ENCODE measurements around the gene VASP.

The VASP gene

DNA sequence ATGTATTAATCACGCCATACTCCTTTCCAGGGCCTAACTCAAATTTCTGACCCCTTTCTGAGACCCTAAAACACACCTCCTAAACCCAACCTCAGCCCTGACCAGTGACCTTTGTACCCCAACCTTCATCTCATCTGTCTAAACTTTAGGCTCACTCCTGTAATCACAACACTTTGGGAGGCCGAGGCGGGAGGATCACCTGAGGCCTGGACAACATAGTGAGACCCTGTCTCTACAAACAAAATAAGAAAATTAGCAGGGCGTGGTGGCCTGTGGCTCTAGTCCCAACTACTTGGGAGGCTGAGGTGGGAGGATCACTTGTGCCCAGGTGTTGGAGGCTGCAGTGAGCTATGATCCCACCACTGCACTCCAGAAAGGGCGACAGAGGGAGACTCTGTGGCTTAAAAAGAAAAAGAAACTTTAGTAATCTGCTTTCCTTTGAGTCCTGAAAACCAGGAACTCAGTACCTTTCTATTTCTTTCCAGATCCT, 15.1 kb upstream of the VASP start:
- Histone ChIP-seq H3K9ac (ENCODE audit: low read length) (peak overlapping the region; percentile 89), H3K9me3 (ENCODE audit: control insufficient read depth, low read length) (no peaks in the 10 kb centered on the region), H3K27me3 (replicated peaks; ENCODE audit: control insufficient read depth, insufficient read depth, low read length) (no peaks in the 10 kb centered on the region), H3K4me3 (ENCODE audit: low read length) (peak overlapping the region; percentile 94), H3K36me3 (ENCODE audit: control insufficient read depth, insufficient read depth, low read length, severe bottlenecking) (no peaks in the 10 kb centered on the region), H3K4me1 (ENCODE audit: control insufficient read depth, insufficient read depth, low read length) (peaks cover 2% of the 10 kb centered on the region)
- DNase-seq (ENCODE audit: low read depth) = no peak

DNA sequence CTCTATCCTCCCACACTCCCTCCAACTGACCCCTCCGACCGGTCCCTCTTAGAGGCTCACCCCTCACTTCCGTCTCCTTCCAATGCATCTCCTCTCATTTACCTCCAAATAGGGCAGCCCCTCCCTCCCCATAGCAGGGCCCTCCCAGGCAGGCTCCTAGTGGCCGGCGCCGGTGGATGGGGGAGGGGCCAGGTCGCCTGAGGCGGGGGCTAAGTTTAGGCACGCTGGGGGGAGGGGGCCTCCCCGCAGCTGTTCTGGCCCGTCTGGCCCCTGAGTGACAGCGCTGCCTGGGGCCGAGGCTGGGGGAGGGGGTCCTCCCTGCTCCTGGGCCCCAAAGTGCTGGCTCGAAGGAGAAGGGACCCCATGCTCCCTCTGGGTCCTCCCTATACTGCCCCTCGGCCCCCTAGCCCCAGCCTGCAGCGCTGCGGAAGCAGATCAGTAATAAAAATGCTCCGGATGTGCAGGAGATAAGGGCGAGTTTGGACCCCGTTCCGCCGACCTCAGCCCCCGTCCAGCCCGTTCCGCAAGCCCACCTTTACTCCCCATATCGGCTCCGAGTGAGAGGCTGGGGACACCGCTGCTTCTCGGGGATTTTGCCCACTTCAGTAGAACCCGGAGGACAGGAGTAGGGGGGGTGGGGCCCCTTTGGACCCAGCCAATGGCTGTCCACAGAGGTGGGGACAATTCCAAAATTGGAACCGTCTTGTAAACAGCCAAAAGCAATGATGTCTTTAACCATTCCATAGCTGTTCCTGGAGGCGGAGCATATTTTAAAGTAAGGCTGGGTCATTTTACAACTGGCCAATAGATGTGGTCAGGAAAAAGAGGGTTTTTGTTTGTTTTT, 14.4 kb upstream of the VASP start:
- Histone ChIP-seq H3K27me3 (replicated peaks; ENCODE audit: control insufficient read depth, insufficient read depth, low read length) (no peaks in the 10 kb centered on the region), H3K4me1 (ENCODE audit: control insufficient read depth, insufficient read depth, low read length) (peaks cover 3% of the 10 kb centered on the region), H3K4me3 (ENCODE audit: low read length) (peak overlapping the region; percentile 94), H3K9ac (ENCODE audit: low read length) (peak overlapping the region; percentile 89), H3K36me3 (ENCODE audit: control insufficient read depth, insufficient read depth, low read length, severe bottlenecking) (no peaks in the 10 kb centered on the region), H3K9me3 (ENCODE audit: control insufficient read depth, low read length) (no peaks in the 10 kb centered on the region)
- DNase-seq (ENCODE audit: low read depth) = peak; percentile 82

DNA sequence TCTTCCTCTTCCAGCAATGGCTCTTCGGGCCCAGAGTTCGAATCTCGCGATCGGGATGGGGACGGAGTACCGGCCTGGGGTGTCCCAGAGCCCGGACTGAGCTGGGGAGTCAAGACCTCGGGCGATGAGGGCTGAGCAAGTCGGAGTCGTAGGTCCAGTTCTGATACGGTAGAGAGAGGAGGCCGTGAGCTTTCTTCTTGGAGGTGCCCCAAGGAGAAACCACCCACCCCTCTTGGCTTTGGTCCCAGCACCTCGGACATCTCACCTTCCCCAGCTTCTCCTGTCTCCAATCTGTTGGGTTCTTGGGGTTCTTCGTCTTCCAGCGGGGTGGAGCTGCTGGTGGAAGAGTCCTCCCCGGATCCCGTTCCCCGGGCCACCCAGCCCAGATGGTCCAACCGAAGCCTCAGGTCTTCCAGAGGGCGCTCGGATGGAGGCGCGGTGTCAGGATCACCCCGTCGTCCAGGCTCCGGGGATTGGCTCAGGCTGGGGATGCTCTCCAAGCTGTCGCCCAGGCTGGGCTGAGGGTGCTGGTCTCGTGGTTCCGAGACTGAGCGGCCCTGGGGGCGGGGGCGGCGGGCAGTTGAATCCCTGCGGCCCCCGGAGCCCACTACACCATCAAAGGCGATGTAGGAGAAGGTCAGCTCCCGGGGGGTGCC, 12.9 kb upstream of the VASP start:
- no peak for DNase-seq (ENCODE audit: low read depth)
- Histone ChIP-seq H3K36me3 (ENCODE audit: control insufficient read depth, insufficient read depth, low read length, severe bottlenecking) (no peaks in the 10 kb centered on the region), H3K9me3 (ENCODE audit: control insufficient read depth, low read length) (no peaks in the 10 kb centered on the region), H3K9ac (ENCODE audit: low read length) (no peak overlapping the region), H3K27me3 (replicated peaks; ENCODE audit: control insufficient read depth, insufficient read depth, low read length) (no peaks in the 10 kb centered on the region), H3K4me3 (ENCODE audit: low read length) (no peak overlapping the region), H3K4me1 (ENCODE audit: control insufficient read depth, insufficient read depth, low read length) (peaks cover 8% of the 10 kb centered on the region)

DNA sequence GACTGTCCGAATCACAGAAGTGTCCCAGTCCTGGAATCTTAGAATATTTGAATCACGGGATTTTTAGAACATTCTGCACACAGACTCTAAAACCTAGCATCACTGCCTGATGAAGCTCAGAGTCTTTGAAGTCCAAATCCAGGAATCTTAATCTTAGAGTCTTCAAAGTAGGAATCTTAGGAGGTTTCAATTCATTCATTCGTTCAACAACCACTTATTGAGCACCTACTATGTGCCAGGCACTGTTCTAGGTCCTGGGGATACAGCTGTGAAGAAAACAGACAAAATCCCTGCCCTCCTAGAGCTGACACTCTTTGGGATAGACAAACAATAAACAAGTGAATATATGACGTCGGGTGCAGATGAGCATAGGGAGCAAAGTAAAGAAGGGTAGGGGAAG, 12.1 kb upstream of the VASP start:
- no peak for DNase-seq (ENCODE audit: low read depth)
- Histone ChIP-seq H3K4me1 (ENCODE audit: control insufficient read depth, insufficient read depth, low read length) (peaks cover 8% of the 10 kb centered on the region), H3K27me3 (replicated peaks; ENCODE audit: control insufficient read depth, insufficient read depth, low read length) (no peaks in the 10 kb centered on the region), H3K9me3 (ENCODE audit: control insufficient read depth, low read length) (no peaks in the 10 kb centered on the region), H3K36me3 (ENCODE audit: control insufficient read depth, insufficient read depth, low read length, severe bottlenecking) (no peaks in the 10 kb centered on the region), H3K9ac (ENCODE audit: low read length) (no peak overlapping the region), H3K4me3 (ENCODE audit: low read length) (no peak overlapping the region)

DNA sequence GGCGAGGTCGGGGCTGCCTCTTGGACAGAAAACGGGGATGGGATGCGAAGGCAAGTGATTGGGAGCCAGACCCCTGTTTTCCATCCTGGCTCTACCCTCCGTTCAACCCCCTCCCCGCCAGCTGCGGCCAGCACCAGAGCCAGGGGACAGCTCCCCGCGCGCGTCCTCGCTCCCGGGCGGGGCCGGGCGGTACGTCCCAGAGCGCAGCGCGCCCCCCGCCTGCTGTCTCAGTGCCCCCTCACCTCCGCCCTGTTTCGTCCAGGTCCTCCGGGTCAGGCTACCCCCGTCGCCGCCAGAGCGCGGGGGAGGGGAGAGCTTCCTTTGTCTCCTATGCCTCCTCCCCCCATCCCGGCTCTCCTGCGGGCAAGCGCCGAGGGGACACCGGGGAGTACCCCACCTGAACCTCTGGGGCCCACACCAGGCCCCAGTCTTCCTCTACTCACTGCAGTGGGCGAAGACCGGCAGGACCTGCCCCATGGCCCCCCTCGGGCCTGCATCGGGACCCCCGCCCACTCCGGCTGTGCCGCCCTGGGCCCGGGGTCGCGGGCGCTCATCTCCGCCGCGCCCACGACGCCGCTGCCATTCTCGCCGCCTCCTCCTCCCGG, 10.8 kb upstream of the VASP start:
- Histone ChIP-seq H3K4me1 (ENCODE audit: control insufficient read depth, insufficient read depth, low read length) (peaks cover 8% of the 10 kb centered on the region), H3K36me3 (ENCODE audit: control insufficient read depth, insufficient read depth, low read length, severe bottlenecking) (no peaks in the 10 kb centered on the region), H3K27me3 (replicated peaks; ENCODE audit: control insufficient read depth, insufficient read depth, low read length) (no peaks in the 10 kb centered on the region), H3K9ac (ENCODE audit: low read length) (peak overlapping the region; percentile 58), H3K9me3 (ENCODE audit: control insufficient read depth, low read length) (no peaks in the 10 kb centered on the region), H3K4me3 (ENCODE audit: low read length) (peak overlapping the region; percentile 86)
- DNase-seq (ENCODE audit: low read depth) = peak; percentile 69

DNA sequence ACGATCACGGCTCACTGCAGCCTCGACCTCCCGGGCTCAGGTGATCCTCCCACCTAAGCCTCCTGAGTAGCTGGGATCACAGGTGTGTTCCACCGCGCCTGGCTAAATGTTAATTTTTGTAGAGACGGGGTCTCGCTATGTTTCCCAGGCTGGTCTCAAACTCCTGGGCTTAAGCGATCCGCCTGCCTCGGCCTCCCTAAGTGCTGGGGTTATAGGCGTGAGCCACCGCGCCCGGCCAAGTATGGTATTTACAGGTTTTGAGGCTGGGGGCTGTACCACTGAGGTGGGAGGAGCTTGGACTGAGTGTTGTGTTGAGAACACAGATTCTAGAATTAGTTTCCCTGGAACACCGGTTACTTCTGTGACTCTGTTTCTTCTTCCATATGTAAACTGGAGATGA, 9.5 kb upstream of the VASP start:
- H3K36me3 ChIP-seq (ENCODE audit: control insufficient read depth, insufficient read depth, low read length, severe bottlenecking) = no peaks in the 10 kb centered on the region
- H3K4me3 ChIP-seq (ENCODE audit: low read length) = no peak overlapping the region

DNA sequence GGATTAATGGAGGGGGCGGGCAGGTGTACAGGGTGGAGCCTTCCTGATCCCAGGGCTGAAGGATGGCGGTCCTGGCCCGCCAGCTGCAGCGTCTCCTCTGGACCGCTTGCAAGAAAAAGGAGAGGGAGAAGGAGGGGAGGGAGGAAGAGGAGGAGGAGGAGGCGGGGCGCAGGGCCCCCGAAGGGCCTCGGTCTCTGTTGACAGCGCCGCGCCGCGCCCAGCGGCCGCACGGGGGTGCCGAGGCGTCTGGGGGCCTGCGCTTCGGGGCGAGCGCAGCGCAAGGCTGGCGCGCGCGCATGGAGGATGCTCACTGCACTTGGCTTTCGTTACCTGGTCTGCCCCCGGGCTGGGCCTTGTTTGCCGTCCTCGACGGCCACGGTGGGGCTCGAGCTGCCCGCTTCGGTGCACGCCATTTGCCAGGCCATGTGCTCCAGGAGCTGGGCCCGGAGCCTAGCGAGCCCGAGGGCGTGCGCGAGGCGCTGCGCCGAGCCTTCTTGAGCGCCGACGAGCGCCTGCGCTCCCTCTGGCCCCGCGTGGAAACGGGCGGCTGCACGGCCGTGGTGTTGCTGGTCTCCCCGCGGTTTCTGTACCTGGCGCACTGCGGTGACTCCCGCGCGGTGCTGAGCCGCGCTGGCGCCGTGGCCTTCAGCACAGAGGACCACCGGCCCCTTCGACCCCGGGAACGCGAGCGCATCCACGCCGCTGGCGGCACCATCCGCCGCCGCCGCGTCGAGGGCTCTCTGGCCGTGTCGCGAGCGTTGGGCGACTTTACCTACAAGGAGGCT, 8.7 kb upstream of the VASP start, which contains the start of gene PPM1N:
Gene PPM1N, plus strand, starts transcription at position 33 of the 785 bp plus-strand sequence. Its CDS starts 30 bp downstream, at position 63.
- no peaks in the 10 kb centered on the region for H3K36me3 ChIP-seq (ENCODE audit: control insufficient read depth, insufficient read depth, low read length, severe bottlenecking)
- DNase-seq (ENCODE audit: low read depth) = peak; percentile 60
- peaks cover 8% of the 10 kb centered on the region for H3K4me1 ChIP-seq (ENCODE audit: control insufficient read depth, insufficient read depth, low read length)
- H3K27me3 ChIP-seq (replicated peaks; ENCODE audit: control insufficient read depth, insufficient read depth, low read length) = no peaks in the 10 kb centered on the region
- H3K9me3 ChIP-seq (ENCODE audit: control insufficient read depth, low read length) = no peaks in the 10 kb centered on the region
- peak within 1 kb of the TSS; percentile 72 for H3K9ac ChIP-seq (ENCODE audit: low read length)
- peak within 1 kb of the TSS; percentile 66 for H3K4me3 ChIP-seq (ENCODE audit: low read length)

More for the DNA sequence above, 9.5 kb upstream of the VASP start:
- Histone ChIP-seq H3K4me1 (ENCODE audit: control insufficient read depth, insufficient read depth, low read length) (peaks cover 8% of the 10 kb centered on the region), H3K9ac (ENCODE audit: low read length) (no peak overlapping the region), H3K27me3 (replicated peaks; ENCODE audit: control insufficient read depth, insufficient read depth, low read length) (no peaks in the 10 kb centered on the region), H3K9me3 (ENCODE audit: control insufficient read depth, low read length) (no peaks in the 10 kb centered on the region)
- DNase-seq (ENCODE audit: low read depth) = no peak

DNA sequence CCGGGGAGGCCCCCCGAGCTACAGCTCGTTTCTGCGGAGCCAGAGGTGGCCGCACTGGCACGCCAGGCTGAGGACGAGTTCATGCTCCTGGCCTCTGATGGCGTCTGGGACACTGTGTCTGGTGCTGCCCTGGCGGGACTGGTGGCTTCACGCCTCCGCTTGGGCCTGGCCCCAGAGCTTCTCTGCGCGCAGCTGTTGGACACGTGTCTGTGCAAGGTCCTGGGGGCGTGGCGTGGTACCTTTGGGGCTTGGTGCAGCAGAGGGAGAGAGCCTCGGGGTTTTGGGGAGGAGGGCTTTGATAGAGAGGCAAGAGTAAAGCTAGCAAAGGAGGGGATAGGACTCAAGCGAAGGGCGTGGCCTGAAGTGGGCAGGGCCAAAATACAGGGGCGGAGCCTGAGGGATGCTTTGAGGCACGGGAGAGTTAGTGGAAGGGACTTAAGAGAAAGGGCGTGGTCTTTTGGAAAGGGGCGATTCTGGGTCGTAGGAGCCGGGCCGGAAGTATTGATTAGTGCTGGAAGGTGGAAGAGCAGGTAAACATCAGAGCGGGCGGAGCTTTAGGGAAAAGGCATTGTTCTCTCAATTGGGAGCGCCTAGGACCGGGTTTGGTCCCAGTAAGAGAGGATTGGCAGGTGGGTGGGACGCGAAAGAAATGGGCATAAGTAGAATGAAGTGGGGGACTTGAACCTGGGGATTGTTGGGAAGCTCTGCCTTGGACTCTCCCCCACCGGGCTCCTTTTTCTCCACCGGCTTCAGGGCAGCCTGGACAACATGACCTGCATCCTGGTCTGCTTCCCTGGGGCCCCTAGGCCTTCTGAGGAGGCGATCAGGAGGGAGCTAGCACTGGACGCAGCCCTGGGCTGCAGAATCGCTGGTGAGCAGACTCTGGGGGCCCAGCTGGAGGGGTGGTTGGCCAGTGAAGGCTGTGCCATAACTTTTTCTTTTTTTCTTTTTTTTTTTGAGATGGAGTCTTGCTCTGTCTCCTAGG, 7.8 kb upstream of the VASP start:
- peak; percentile 42 for DNase-seq (ENCODE audit: low read depth)
- Histone ChIP-seq H3K36me3 (ENCODE audit: control insufficient read depth, insufficient read depth, low read length, severe bottlenecking) (no peaks in the 10 kb centered on the region), H3K9ac (ENCODE audit: low read length) (no peak overlapping the region), H3K4me1 (ENCODE audit: control insufficient read depth, insufficient read depth, low read length) (peaks cover 8% of the 10 kb centered on the region), H3K27me3 (replicated peaks; ENCODE audit: control insufficient read depth, insufficient read depth, low read length) (no peaks in the 10 kb centered on the region), H3K9me3 (ENCODE audit: control insufficient read depth, low read length) (no peaks in the 10 kb centered on the region), H3K4me3 (ENCODE audit: low read length) (no peak overlapping the region)

DNA sequence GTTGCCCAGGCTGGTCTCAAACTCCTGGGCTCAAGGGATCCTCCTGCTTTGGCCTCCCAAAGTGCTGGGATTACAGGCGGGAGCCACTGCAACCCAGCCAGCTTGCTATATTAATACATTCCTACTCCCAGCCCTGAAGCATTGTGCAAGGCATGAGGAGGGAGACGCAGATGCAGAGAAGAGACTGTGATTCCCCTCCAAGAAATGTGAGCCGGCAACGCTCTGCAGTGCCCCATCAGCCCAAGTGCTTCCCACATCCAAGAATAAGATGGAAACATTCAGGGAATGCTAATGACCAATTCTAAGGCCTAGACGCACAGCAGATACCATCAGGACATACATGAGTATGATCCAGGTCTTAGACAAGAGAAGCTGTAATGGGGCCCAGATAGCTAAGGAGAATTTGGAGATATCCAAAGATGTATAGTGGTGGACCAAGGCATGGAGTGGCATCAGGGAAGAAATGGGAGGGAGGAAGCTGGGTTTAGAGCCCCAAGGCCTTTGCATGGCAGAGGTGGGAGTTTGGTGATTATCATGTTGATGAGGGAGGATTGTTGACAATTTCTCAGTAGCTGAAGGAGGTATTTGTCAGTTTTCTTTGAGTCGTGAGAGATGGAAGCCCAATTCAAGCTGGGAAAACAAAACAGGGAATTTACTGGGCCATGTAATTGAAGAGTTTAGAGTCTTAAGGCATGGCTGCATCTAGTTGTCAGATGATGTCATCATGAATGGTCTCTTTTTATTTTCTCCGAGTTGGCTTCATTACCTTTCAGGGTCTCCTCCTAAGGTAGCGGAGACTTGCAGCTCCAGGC, 6.2 kb upstream of the VASP start:
- Histone ChIP-seq H3K9ac (ENCODE audit: low read length) (no peak overlapping the region), H3K27me3 (replicated peaks; ENCODE audit: control insufficient read depth, insufficient read depth, low read length) (no peaks in the 10 kb centered on the region), H3K4me1 (ENCODE audit: control insufficient read depth, insufficient read depth, low read length) (peaks cover 8% of the 10 kb centered on the region), H3K4me3 (ENCODE audit: low read length) (no peak overlapping the region), H3K36me3 (ENCODE audit: control insufficient read depth, insufficient read depth, low read length, severe bottlenecking) (no peaks in the 10 kb centered on the region), H3K9me3 (ENCODE audit: control insufficient read depth, low read length) (no peaks in the 10 kb centered on the region)
- DNase-seq (ENCODE audit: low read depth) = no peak

All from adipocyte (in vitro differentiated cells).